Ascending aorta (tissue), 2 donors: Measurements from ENCODE around the gene NUP188. TPM values are rescaled to one million over a fixed set of nuclear protein-coding genes. Genes with fewer than 3 reads are reported as not detected.

Source experiments
- DNase-seq, 2 donors: peaks; one replicate each; pipeline ENCODE4 v3.0.0-alpha.2; 2019; ENCODE audit warnings: low spot score in 2 of 2
- H3K27ac ChIP-seq, 2 donors: fragments of 200-600 bp; sonication (generic); one replicate each; pipeline ENCODE4 v1.5.1; 2016 to 2017; ENCODE audit warnings: mild to moderate bottlenecking in 1 of 2
- H3K27me3 ChIP-seq: fragments of 200-600 bp; sonication (generic); one replicate; pipeline ENCODE4 v1.5.1; 2017
- H3K36me3 ChIP-seq, 2 donors: fragments of 200-600 bp; sonication (generic); one replicate each; pipeline ENCODE4 v1.5.1; 2016
- H3K4me1 ChIP-seq, 2 donors: fragments of 200-600 bp; sonication (generic); one replicate each; pipeline ENCODE4 v1.5.1; 2016 to 2017; ENCODE audit warnings: mild to moderate bottlenecking in 1 of 2
- H3K4me3 ChIP-seq, 2 donors: fragments of 200-600 bp; sonication (generic); one replicate each; pipeline ENCODE4 v1.5.1; 2016 to 2017; ENCODE audit warnings: mild to moderate bottlenecking in 1 of 2
- H3K9me3 ChIP-seq, 2 donors: fragments of 200-600 bp; sonication (generic); one replicate each; pipeline ENCODE4 v1.5.1; 2016
- intact Hi-C: fragments of 100-400 bp; cut with DNase I; formaldehyde crosslinking; loops from one replicate; pipeline ENCODE4 v1.15.1; 2023
- total RNA-seq: library from RNA; depleted of rRNA; stranded (reverse); fragments of >200 nt; gene quantifications from one replicate; pipeline ENCODE4 v1.1.0, GENCODE V29; 2016
- TF ChIP-seq, protein P1 (sequence below), 3 experiments: fragments of 200-600 bp in 2 of 3; fragments of 450-650 bp in 1 of 3; sonication (generic) in 2 of 3; IDR thresholded peaks; one replicate each; pipeline ENCODE4 v1.5.1; 2016 to 2019; ENCODE audit warnings: antibody characterized with exemption in 3 of 3, mild to moderate bottlenecking in 1 of 3, moderate library complexity in 1 of 3

Gene NUP188
- total RNA-seq, 1 donor from 2014 or later = 45.0 TPM

DNA sequence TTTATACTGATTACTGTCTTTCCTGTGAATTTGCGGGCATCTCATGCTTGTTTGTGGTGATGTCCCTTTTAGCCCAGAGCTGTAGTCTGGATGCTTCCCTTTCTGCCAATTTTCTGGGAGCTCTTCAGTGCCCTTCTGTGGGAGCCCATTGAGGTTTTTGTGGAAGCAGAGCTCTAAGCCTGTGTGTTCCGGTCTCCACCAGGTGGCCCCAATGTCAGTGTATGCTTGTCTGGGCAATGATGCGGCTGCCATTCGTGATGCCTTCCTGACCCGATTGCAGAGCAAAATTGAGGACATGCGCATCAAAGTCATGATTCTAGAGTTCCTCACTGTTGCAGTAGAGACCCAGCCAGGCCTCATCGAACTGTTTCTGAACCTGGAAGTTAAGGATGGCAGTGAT lies 45.5 kb downstream of the NUP188 start:
- no peak for DNase-seq
- intact Hi-C loops = loop anchor here (5.0 kb wide), 1 partner anchor 34 kb away; the partner anchor contains the start of gene SH3GLB2
- Histone ChIP-seq H3K27me3 (no peaks in the 10 kb centered on the region), H3K9me3 (no peaks in the 10 kb centered on the region), H3K4me1 (no peaks in the 10 kb centered on the region), H3K4me3 (no peak overlapping the region), H3K36me3 (peaks cover 60 to 68% of the 10 kb centered on the region in 2 donors), H3K27ac (no peak overlapping the region)
- TF ChIP-seq, protein P1, sequence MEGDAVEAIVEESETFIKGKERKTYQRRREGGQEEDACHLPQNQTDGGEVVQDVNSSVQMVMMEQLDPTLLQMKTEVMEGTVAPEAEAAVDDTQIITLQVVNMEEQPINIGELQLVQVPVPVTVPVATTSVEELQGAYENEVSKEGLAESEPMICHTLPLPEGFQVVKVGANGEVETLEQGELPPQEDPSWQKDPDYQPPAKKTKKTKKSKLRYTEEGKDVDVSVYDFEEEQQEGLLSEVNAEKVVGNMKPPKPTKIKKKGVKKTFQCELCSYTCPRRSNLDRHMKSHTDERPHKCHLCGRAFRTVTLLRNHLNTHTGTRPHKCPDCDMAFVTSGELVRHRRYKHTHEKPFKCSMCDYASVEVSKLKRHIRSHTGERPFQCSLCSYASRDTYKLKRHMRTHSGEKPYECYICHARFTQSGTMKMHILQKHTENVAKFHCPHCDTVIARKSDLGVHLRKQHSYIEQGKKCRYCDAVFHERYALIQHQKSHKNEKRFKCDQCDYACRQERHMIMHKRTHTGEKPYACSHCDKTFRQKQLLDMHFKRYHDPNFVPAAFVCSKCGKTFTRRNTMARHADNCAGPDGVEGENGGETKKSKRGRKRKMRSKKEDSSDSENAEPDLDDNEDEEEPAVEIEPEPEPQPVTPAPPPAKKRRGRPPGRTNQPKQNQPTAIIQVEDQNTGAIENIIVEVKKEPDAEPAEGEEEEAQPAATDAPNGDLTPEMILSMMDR (IDR thresholded peaks at IDR 0.05) = peak in 1 of 3 experiments; percentile 26

DNA sequence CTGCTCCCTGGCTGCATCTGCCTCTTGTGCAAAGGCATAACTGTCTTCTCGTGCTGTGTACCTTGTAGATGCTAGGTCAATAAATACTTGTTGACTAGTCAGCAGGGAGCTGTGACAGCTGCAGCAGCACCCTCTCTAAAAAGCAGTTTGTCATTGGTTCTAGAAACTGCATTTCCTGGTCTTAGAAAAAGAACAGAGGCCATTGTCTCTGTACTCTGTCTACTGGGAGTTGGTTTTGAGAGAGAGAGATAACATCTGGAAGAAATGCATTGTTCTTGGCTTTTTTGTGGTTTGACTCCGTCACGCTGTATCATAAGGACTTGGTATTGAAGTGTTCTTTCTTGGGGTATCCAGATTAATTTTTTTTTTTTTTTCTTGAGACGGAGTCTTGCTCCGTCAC lies 48.3 kb downstream of the NUP188 start:
- TF ChIP-seq, protein P1 (IDR thresholded peaks at IDR 0.05) = no peak
- Histone ChIP-seq H3K36me3 (peaks cover 70 to 80% of the 10 kb centered on the region in 2 donors), H3K27me3 (no peaks in the 10 kb centered on the region), H3K4me1 (no peaks in the 10 kb centered on the region), H3K27ac (no peak overlapping the region), H3K9me3 (no peaks in the 10 kb centered on the region), H3K4me3 (no peak overlapping the region)
- intact Hi-C loops = no loop called here
- no peak for DNase-seq

DNA sequence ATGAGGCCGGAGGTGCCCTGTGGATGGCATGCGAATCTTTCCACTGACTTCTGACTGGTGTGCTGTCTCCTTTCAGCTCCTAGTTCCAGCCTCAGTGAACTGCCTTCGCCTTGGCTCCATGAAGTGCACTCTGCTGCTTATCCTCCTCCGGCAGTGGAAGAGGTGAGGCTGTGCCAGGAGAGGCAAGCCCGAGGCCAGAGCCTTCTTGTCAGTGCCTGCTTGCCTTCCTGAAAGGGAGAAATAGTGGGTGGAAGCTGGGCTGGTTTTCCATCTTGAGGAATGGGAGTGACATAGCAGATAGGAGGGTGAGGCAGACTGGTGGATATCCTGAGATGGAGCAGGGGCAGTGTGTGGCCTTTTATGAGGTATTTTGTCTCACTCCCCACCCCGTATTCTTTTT lies 51.0 kb downstream of the NUP188 start:
- Histone ChIP-seq H3K9me3 (no peaks in the 10 kb centered on the region), H3K4me1 (no peaks in the 10 kb centered on the region), H3K4me3 (no peak overlapping the region), H3K27ac (no peak overlapping the region), H3K36me3 (peaks cover 92 to 98% of the 10 kb centered on the region in 2 donors), H3K27me3 (no peaks in the 10 kb centered on the region)
- TF ChIP-seq, protein P1 (IDR thresholded peaks at IDR 0.05) = no peak
- intact Hi-C loops = no loop called here
- DNase-seq = no peak

DNA sequence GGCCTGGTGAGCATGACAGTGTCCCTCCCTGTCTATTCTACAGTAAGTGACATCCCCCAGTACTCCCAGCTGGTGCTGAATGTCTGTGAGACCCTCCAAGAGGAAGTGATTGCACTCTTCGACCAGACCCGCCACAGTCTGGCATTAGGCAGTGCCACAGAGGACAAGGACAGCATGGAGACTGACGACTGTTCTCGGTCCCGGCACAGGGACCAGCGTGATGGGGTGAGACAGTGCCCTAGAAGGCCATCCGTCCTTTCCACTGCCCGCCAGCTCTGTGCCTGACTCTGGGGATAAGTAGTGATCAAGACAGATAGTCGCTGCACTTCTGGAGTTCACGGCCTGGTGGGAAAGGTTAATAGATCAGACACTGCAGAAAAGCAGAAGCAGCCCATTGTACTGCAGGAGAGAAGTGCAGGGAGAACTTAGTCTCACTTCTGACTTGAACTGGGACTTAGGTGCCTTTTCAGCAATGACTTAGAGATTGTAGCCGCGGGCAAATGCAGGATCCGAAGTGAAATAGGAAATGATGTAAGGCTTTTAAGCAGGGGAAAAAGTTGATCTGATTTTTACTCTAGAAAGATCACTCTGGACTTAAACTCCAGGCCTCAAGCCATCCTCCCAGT lies 52.2 kb downstream of the NUP188 start:
- Histone ChIP-seq H3K4me3 (no peak overlapping the region), H3K27ac (no peak overlapping the region), H3K4me1 (no peaks in the 10 kb centered on the region), H3K36me3 (peaks cover 86 to 89% of the 10 kb centered on the region in 2 donors), H3K27me3 (no peaks in the 10 kb centered on the region), H3K9me3 (no peaks in the 10 kb centered on the region)
- DNase-seq = no peak
- intact Hi-C loops = no loop called here
- TF ChIP-seq, protein P1 (IDR thresholded peaks at IDR 0.05) = no peak

DNA sequence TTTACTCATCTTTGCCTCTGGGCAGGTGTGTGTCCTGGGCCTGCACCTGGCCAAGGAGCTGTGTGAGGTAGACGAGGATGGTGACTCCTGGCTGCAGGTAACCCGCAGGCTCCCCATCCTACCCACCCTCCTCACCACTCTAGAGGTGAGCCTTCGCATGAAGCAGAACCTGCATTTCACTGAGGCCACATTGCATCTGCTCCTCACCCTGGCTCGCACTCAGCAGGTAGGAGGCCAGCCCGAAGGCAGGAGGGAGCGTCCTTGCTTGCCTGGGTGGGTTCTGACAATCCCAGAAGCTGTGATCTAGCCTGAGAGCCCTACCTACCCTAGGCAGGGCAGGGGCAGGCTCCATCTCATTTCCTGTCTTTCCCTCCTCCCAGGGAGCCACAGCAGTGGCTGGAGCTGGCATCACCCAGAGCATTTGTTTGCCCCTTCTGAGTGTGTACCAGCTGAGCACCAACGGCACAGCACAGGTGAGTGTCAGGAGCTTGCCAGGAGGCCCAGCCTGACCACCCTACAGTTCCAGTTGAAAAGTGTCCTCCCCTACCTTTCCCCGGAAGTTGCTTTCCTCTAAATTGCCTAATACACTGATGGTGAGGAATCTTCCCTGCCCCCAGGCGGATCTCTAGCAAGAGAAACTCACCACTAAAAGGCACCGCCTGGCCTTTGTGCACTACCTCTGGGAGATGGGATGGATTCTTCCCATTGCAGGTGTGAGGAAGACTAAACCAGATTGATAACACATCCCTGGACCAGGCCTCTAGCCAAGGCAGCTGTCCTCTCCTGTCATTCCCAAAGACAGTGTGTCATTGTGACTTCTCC lies 54.2 kb downstream of the NUP188 start:
- Histone ChIP-seq H3K9me3 (no peaks in the 10 kb centered on the region), H3K27ac (peak overlapping the region in 1 of 2 donors; percentile 3), H3K4me3 (no peak overlapping the region), H3K36me3 (peaks cover 76 to 86% of the 10 kb centered on the region in 2 donors), H3K27me3 (no peaks in the 10 kb centered on the region), H3K4me1 (peaks cover 0 to 3% of the 10 kb centered on the region in 2 donors)
- no peak for DNase-seq
- intact Hi-C loops = no loop called here
- TF ChIP-seq, protein P1 (IDR thresholded peaks at IDR 0.05) = no peak
